ENCODE measurements around the gene MOBP.

DNA sequence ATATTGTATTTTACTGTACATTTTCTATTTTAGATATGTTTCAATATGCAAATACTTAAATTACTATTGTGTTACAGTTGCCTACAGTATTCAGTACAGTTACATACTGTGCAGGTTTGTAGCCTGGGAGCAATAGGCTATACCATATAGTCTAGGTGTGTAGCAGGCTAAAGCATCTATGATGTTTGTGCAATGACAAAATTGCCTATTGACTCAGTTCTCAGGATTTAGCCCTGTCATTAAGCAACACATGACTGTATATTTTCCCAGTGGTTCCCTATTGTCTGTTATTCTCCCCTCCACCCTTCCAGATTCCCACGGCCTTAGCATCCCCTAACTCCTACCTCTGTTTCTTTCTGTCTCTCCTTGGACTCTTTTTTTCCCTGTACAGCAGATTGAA lies 10.7 kb downstream of the MOBP start:
- TF ChIP-seq POLR2A (IDR thresholded peaks at IDR 0.05; ENCODE audit: low read depth, low read length) (no peak), POLR2AphosphoS5 (IDR thresholded peaks at IDR 0.05; ENCODE audit: low read depth, low read length) (no peak), SPI1 (IDR thresholded peaks at IDR 0.05; ENCODE audit: low read depth, low read length) (no peak), PAX5 (IDR thresholded peaks at IDR 0.05; ENCODE audit: insufficient read depth, low read length, severe bottlenecking) (no peak), TAF1 (IDR thresholded peaks at IDR 0.05; ENCODE audit: low read depth, low read length) (no peak), POU2F2 (IDR thresholded peaks at IDR 0.05; ENCODE audit: low read depth, low read length) (no peak)
